Neural crest cell (in vitro differentiated cells): Measurements from ENCODE around the gene PRR23B. TPM values are rescaled to one million over a fixed set of nuclear protein-coding genes. Genes with fewer than 3 reads are reported as not detected.

Experiments
- DNase-seq: peaks from one replicate; pipeline ENCODE4 v3.0.0; 2021; ENCODE audit warnings: low read depth, mixed read lengths, low spot score
- H3K27ac Mint-ChIP-seq: one replicate; pipeline ENCODE4 v1.8.0; 2021; ENCODE audit warnings: mild to moderate bottlenecking, mixed read lengths; ENCODE audit not compliant: unreplicated experiment
- H3K27me3 Mint-ChIP-seq: 2 replicates; pipeline ENCODE4 v1.8.0; 2021; ENCODE audit warnings: low read depth, mild to moderate bottlenecking, mixed read lengths
- H3K36me3 Mint-ChIP-seq: 2 replicates; pipeline ENCODE4 v1.8.0; 2021; ENCODE audit warnings: low read depth, mild to moderate bottlenecking, mixed read lengths
- H3K4me1 Mint-ChIP-seq: 2 replicates; pipeline ENCODE4 v1.8.0; 2021; ENCODE audit warnings: mixed read lengths
- H3K4me3 Mint-ChIP-seq: one replicate; pipeline ENCODE4 v1.8.0; 2021; ENCODE audit warnings: mild to moderate bottlenecking, mixed read lengths
- H3K9me3 Mint-ChIP-seq: 2 replicates; pipeline ENCODE4 v1.8.0; 2021; ENCODE audit warnings: mixed read lengths
- total RNA-seq: library from RNA; stranded (reverse); gene quantifications from 2 replicates; pipeline ENCODE4 v1.2.1, GENCODE V29; 2021
- TF ChIP-seq, protein P1 (sequence below): fragments of 200-600 bp; sonication (generic); conservative IDR thresholded peaks from 2 replicates; pipeline ENCODE4 v1.5.0; 2021; ENCODE audit warnings: antibody characterized with exemption, mild to moderate bottlenecking

Gene PRR23B
- total RNA-seq, 1 donor from 2014 or later = not detected

DNA sequence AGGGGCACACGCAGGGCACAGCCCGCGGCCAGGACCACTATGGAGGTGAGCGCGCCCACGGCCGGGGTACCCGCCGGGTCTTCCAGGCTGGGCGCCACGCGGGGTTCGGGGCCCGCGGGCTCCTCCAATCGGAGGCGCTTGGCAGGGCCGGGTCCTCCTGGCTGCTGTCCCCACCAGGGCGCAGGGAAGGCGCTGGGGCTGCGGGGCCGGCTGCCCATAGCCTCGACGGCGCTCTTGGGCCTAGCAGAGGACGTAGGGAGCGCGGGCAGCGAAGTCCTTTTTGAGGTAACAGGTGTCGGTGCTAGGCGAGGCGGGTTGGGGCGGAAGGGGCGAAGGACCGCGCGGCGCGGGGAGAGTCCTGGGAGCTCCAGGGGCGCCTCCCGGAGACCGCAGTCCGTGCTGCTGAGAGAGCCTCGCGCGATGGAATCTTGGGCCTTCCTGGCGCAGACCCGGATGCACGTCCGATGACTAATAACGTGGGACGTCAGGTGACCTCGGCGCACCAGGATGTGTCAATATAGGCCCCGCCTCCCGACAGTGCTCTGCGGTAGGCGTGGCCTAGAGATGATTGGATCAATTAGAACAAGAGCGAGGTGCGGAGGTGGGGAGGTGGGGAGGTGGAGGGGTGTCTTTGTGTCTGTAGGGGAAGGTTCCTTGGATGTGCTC is 14.5 kb downstream of the PRR23B start, which contains the start of gene PRR23A:
Gene PRR23A (minus strand): TSS at position 218 of the 666 bp plus-strand sequence. CDS start 0 bp downstream, at position 218.
- H3K4me3 Mint-ChIP-seq = no peak within 1 kb of the TSS
- peaks cover 7% of the 10 kb centered on the region for H3K36me3 Mint-ChIP-seq
- H3K9me3 Mint-ChIP-seq = peaks cover 18% of the 10 kb centered on the region
- TF ChIP-seq, protein P1, sequence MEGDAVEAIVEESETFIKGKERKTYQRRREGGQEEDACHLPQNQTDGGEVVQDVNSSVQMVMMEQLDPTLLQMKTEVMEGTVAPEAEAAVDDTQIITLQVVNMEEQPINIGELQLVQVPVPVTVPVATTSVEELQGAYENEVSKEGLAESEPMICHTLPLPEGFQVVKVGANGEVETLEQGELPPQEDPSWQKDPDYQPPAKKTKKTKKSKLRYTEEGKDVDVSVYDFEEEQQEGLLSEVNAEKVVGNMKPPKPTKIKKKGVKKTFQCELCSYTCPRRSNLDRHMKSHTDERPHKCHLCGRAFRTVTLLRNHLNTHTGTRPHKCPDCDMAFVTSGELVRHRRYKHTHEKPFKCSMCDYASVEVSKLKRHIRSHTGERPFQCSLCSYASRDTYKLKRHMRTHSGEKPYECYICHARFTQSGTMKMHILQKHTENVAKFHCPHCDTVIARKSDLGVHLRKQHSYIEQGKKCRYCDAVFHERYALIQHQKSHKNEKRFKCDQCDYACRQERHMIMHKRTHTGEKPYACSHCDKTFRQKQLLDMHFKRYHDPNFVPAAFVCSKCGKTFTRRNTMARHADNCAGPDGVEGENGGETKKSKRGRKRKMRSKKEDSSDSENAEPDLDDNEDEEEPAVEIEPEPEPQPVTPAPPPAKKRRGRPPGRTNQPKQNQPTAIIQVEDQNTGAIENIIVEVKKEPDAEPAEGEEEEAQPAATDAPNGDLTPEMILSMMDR = no peak
- no peaks in the 10 kb centered on the region for H3K4me1 Mint-ChIP-seq
- no peak for DNase-seq
- no peak within 1 kb of the TSS for H3K27ac Mint-ChIP-seq
- peaks cover 2% of the 10 kb centered on the region for H3K27me3 Mint-ChIP-seq

GRCh38 chr3:139005356-139005993 is 15.3 kb downstream of the PRR23B start:
- peaks cover 5% of the 10 kb centered on the region for H3K27me3 Mint-ChIP-seq
- DNase-seq = no peak
- H3K36me3 Mint-ChIP-seq = peaks cover 9% of the 10 kb centered on the region
- TF ChIP-seq, protein P1 = no peak
- no peak overlapping the region for H3K4me3 Mint-ChIP-seq
- no peak overlapping the region for H3K27ac Mint-ChIP-seq
- H3K9me3 Mint-ChIP-seq = peaks cover 21% of the 10 kb centered on the region
- H3K4me1 Mint-ChIP-seq = no peaks in the 10 kb centered on the region

- Mint-ChIP-seq H3K4me1 (peaks cover 6% of the 10 kb centered on the region), H3K4me3 (no peak overlapping the region), H3K9me3 (peaks cover 3% of the 10 kb centered on the region), H3K36me3 (peaks cover 3% of the 10 kb centered on the region), H3K27me3 (peaks cover 62% of the 10 kb centered on the region), H3K27ac (no peak overlapping the region)
- TF ChIP-seq, protein P1 = no peak
- DNase-seq = no peak
These were observed 25.0 kb downstream of the PRR23B start for GRCh38 chr3:138995706-138996105.

- Mint-ChIP-seq H3K9me3 (no peaks in the 10 kb centered on the region), H3K27ac (no peak overlapping the region), H3K4me1 (peaks cover 4% of the 10 kb centered on the region), H3K36me3 (no peaks in the 10 kb centered on the region), H3K27me3 (peaks cover 16% of the 10 kb centered on the region), H3K4me3 (no peak overlapping the region)
- TF ChIP-seq, protein P1 = no peak
- DNase-seq = no peak
These were observed 33.5 kb downstream of the PRR23B start for GRCh38 chr3:138987181-138987580.

DNA sequence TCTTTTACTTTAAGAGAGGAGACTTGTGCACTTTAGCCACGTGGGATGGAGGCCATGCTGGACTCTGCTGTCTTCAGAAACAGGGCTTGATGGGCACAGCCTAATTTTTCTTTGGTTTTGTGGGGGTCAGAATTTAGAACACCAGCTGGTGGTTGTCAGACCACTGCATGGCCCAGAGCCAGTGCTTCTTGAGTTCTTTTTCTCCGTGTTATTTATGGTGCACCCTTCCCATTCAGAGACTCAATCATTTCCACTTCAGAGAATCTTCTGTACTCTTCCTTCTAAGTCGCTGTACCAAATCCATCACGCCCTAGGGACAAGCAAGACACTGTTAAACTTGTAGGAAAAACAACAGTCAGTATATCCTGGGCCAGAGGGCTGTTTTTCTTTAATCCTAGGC is 34.8 kb downstream of the PRR23B start:
- DNase-seq = no peak
- H3K36me3 Mint-ChIP-seq = no peaks in the 10 kb centered on the region
- no peak overlapping the region for H3K27ac Mint-ChIP-seq
- no peaks in the 10 kb centered on the region for H3K9me3 Mint-ChIP-seq
- peaks cover 12% of the 10 kb centered on the region for H3K27me3 Mint-ChIP-seq
- peaks cover 4% of the 10 kb centered on the region for H3K4me1 Mint-ChIP-seq
- TF ChIP-seq, protein P1 = no peak
- no peak overlapping the region for H3K4me3 Mint-ChIP-seq
